ENCODE data around the gene PRDX4.
"Not testable (repeated sequence)": the region's sequence is repeated elsewhere in the genome, so short reads cannot be mapped to it uniquely, and the experiment has no call there.

Gene PRDX4

DNA sequence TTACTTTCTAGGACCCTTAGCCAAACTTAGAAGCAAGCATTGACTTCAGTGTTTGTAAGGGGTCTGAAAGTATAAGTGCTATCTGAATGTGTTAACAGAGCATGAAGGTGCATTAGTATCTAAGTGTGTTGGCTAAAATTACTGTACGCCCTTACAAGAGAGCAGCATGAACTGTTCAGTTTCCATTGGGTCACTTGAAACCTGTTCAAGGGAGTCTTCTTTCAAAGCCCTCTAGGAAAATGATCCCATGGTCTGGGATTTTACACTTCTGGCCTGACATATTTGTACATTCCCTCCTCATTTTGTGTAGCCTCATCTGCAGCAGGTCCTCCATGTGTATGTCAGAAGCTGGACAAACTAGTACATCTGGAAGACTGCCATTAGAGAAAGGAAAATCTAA, 3.2 kb downstream of the PRDX4 start:
- TF ChIP-seq ZFX (IDR thresholded peaks at IDR 0.05; ENCODE audit: borderline replicate concordance): no peak
- TF ChIP-seq, protein P1, sequence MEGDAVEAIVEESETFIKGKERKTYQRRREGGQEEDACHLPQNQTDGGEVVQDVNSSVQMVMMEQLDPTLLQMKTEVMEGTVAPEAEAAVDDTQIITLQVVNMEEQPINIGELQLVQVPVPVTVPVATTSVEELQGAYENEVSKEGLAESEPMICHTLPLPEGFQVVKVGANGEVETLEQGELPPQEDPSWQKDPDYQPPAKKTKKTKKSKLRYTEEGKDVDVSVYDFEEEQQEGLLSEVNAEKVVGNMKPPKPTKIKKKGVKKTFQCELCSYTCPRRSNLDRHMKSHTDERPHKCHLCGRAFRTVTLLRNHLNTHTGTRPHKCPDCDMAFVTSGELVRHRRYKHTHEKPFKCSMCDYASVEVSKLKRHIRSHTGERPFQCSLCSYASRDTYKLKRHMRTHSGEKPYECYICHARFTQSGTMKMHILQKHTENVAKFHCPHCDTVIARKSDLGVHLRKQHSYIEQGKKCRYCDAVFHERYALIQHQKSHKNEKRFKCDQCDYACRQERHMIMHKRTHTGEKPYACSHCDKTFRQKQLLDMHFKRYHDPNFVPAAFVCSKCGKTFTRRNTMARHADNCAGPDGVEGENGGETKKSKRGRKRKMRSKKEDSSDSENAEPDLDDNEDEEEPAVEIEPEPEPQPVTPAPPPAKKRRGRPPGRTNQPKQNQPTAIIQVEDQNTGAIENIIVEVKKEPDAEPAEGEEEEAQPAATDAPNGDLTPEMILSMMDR (IDR thresholded peaks at IDR 0.05): no peak
- H3K27ac ChIP-seq: no peak overlapping the region

DNA sequence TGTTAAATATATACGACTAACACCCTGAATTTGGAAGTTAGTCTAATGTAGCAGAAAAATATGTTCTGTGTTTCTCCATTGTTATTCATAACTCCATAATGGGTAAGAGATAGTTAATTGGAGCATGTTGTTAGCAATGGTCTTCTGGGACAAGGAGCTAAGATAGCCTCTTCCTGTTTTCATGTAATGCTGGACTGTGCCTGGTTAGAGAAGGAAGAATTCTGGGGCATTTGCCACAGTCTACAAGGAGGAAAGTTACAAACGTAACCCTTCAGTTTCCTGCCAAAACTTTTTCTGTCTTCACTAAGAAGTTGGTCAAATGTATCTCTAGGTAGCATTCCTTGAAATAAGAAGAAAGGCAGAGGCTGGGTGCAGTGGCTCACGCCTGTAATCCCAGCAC, 5.8 kb downstream of the PRDX4 start:
- TF ChIP-seq, protein P1 (IDR thresholded peaks at IDR 0.05): no peak
- no peak for TF ChIP-seq ZFX (IDR thresholded peaks at IDR 0.05; ENCODE audit: borderline replicate concordance)

GRCh38 chrX:23676486-23676885, 9.2 kb downstream of the PRDX4 start:
- not testable (repeated sequence) for H3K27ac ChIP-seq

More for the DNA sequence above, 5.8 kb downstream of the PRDX4 start:
- no peak overlapping the region for H3K27ac ChIP-seq

DNA sequence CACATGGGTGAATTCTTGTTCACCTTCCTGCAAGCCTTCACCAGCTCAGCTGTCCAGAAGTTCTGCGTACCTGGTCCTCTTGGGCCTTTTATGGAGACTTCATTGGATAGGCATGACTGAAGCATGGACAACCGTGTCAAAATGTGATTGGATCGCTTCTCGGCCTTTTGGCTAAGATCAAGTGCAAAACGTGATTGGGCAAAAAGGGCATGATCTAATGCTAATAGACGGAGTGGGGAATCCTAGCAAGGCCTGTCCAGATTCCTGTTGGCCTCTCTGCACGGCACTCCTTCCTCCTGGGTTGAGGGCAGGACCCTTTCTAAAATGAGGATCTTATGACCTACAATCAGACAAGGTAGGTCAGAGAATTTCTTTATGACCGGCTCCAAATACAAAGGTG, 24.9 kb downstream of the PRDX4 start:
- TF ChIP-seq ZFX (IDR thresholded peaks at IDR 0.05; ENCODE audit: borderline replicate concordance): no peak
- TF ChIP-seq, protein P1 (IDR thresholded peaks at IDR 0.05): no peak

GRCh38 chrX:23694606-23695005, 27.3 kb downstream of the PRDX4 start:
- no peak for TF ChIP-seq ZFX (IDR thresholded peaks at IDR 0.05; ENCODE audit: borderline replicate concordance)
- TF ChIP-seq, protein P1 (IDR thresholded peaks at IDR 0.05): peak; percentile 50

More for the DNA sequence above, 24.9 kb downstream of the PRDX4 start:
- H3K27ac ChIP-seq: no peak overlapping the region

GRCh38 chrX:23699636-23700194, 32.4 kb downstream of the PRDX4 start:
- no peak for TF ChIP-seq ZFX (IDR thresholded peaks at IDR 0.05; ENCODE audit: borderline replicate concordance)
- TF ChIP-seq, protein P1 (IDR thresholded peaks at IDR 0.05): no peak
- H3K27ac ChIP-seq: no peak overlapping the region

More at GRCh38 chrX:23694606-23695005, 27.3 kb downstream of the PRDX4 start:
- no peak overlapping the region for H3K27ac ChIP-seq

GRCh38 chrX:23704673-23705206, 37.4 kb downstream of the PRDX4 start:
- no peak for TF ChIP-seq ZFX (IDR thresholded peaks at IDR 0.05; ENCODE audit: borderline replicate concordance)
- TF ChIP-seq, protein P1 (IDR thresholded peaks at IDR 0.05): no peak
- no peak overlapping the region for H3K27ac ChIP-seq

GRCh38 chrX:23705235-23705634, 37.9 kb downstream of the PRDX4 start:
- no peak overlapping the region for H3K27ac ChIP-seq

More at GRCh38 chrX:23705235-23705634, 37.9 kb downstream of the PRDX4 start:
- TF ChIP-seq, protein P1 (IDR thresholded peaks at IDR 0.05): no peak
- TF ChIP-seq ZFX (IDR thresholded peaks at IDR 0.05; ENCODE audit: borderline replicate concordance): no peak
